HepG2 (cell line): ENCODE data around the gene HSPB6. TPM values are rescaled to one million over a fixed set of nuclear protein-coding genes. Genes with fewer than 3 reads are reported as not detected.

Experiments used
- AHR ChIP-seq: IDR thresholded peaks from 2 replicates; pipeline ENCODE4 v1.6.1; 2018; ENCODE audit warnings: missing genetic modification reagents, missing compliant biosample characterization
- ARHGAP35 ChIP-seq: sonication (generic); formaldehyde crosslinking; IDR thresholded peaks from 2 replicates; pipeline ENCODE4 v1.9.0; 2022; ENCODE audit warnings: mild to moderate bottlenecking, inconsistent platforms, moderate library complexity, missing genetic modification reagents, borderline replicate concordance
- BRD4 ChIP-seq: sonication (generic); formaldehyde crosslinking; IDR thresholded peaks from 2 replicates; pipeline ENCODE4 v1.4.0; 2020; ENCODE audit warnings: missing genetic modification reagents
- CAMTA2 ChIP-seq: sonication (generic); formaldehyde crosslinking; IDR thresholded peaks from 2 replicates; pipeline ENCODE4 v1.4.0; 2020; ENCODE audit warnings: mild to moderate bottlenecking, missing genetic modification reagents, borderline replicate concordance
- KLF16 ChIP-seq, 2 experiments: sonication (generic) in 1 of 2; formaldehyde crosslinking in 1 of 2; IDR thresholded peaks; 2 replicates each; pipeline versions ENCODE4 v1.6.1 to v1.8.0; 2016 to 2023; ENCODE audit warnings: missing genetic modification reagents in 2 of 2, missing compliant biosample characterization in 1 of 2
- MAFG ChIP-seq: sonication (generic); formaldehyde crosslinking; IDR thresholded peaks from 2 replicates; pipeline ENCODE4 v1.5.1; 2020; ENCODE audit warnings: mild to moderate bottlenecking, missing genetic modification reagents
- MXD4 ChIP-seq: IDR thresholded peaks from 2 replicates; pipeline ENCODE4 v1.6.1; 2016; ENCODE audit warnings: mild to moderate bottlenecking, missing biosample characterization, missing genetic modification reagents
- NCOA1 ChIP-seq: sonication (generic); formaldehyde crosslinking; IDR thresholded peaks from 2 replicates; pipeline ENCODE4 v1.9.0; 2021; ENCODE audit warnings: missing genetic modification reagents
- NCOR1 ChIP-seq: fragments of 200-600 bp; sonication (generic); IDR thresholded peaks from 2 replicates; pipeline ENCODE4 v1.7.0; 2017; ENCODE audit warnings: antibody characterized with exemption, low read length, borderline replicate concordance
- NFYB ChIP-seq: sonication (generic); formaldehyde crosslinking; IDR thresholded peaks from 2 replicates; pipeline ENCODE4 v1.4.0; 2020; ENCODE audit warnings: missing genetic modification reagents
- YY1 ChIP-seq: IDR thresholded peaks from 2 replicates; pipeline ENCODE4 v1.6.1; 2011; ENCODE audit warnings: low read length, low read depth, moderate library complexity, mild to moderate bottlenecking; ENCODE audit not compliant: insufficient read depth, insufficient replicate concordance
- ZKSCAN8 ChIP-seq: IDR thresholded peaks from 2 replicates; pipeline ENCODE4 v1.6.1; 2016; ENCODE audit warnings: borderline replicate concordance, missing genetic modification reagents, missing compliant biosample characterization
- ZNF138 ChIP-seq: sonication (generic); formaldehyde crosslinking; IDR thresholded peaks from 2 replicates; pipeline ENCODE4 v1.5.0; 2020; ENCODE audit warnings: mild to moderate bottlenecking, low read depth, missing genetic modification reagents
- ZNF24 ChIP-seq: fragments of 450-650 bp; IDR thresholded peaks from 2 replicates; pipeline ENCODE4 v1.6.1; 2017; ENCODE audit warnings: antibody characterized with exemption, mild to moderate bottlenecking
- ZNF274 ChIP-seq: sonication (generic); formaldehyde crosslinking; IDR thresholded peaks from 2 replicates; pipeline ENCODE4 v1.5.1; 2020; ENCODE audit warnings: mild to moderate bottlenecking, missing genetic modification reagents
- ZNF563 ChIP-seq: sonication (generic); formaldehyde crosslinking; IDR thresholded peaks from 2 replicates; pipeline ENCODE4 v1.8.0; 2022; ENCODE audit warnings: mild to moderate bottlenecking, moderate library complexity, missing genetic modification reagents
- ZNF687 ChIP-seq: sonication (generic); formaldehyde crosslinking; IDR thresholded peaks from 2 replicates; pipeline ENCODE4 v1.5.1; 2020; ENCODE audit warnings: mild to moderate bottlenecking, missing genetic modification reagents, moderate library complexity
- ZNF749 ChIP-seq: sonication (generic); formaldehyde crosslinking; IDR thresholded peaks from 2 replicates; pipeline ENCODE4 v1.8.0; 2022; ENCODE audit warnings: mild to moderate bottlenecking, missing genetic modification reagents, moderate library complexity, borderline replicate concordance
- polyA plus RNA-seq, 8 experiments: library from polyadenylated mRNA; depleted of rRNA in 3 of 8; stranded (reverse) in 7 of 8; unstranded in 1 of 8; fragments of >200 nt; fragmentation: Illumina TruSeq in 4 of 8; extraction: Trizol in 4 of 8; gene quantifications; 2 replicates each; pipeline versions ENCODE4 v1.2.1 to v1.2.3, GENCODE V29; 2011 to 2016; ENCODE audit warnings: low read depth in 4 of 8, missing spikeins in 1 of 8, mixed read lengths in 1 of 8; ENCODE audit not compliant: insufficient read depth in 1 of 8
- total RNA-seq, 5 experiments: library from RNA; depleted of rRNA; stranded (reverse); fragments of >200 nt; fragmentation: Illumina TruSeq; extraction: Trizol; gene quantifications; 2 replicates each; pipeline ENCODE4 v1.2.3, GENCODE V29; 2016; ENCODE audit warnings: low read depth in 1 of 5
- TF ChIP-seq, protein P1 (sequence below): sonication (generic); formaldehyde crosslinking; IDR thresholded peaks from 2 replicates; pipeline ENCODE4 v1.8.1; 2023; ENCODE audit warnings: mild to moderate bottlenecking, missing genetic modification reagents
- TF ChIP-seq, protein P2 (sequence below): sonication (generic); formaldehyde crosslinking; IDR thresholded peaks from 2 replicates; pipeline ENCODE4 v1.4.0; 2020; ENCODE audit warnings: missing genetic modification reagents, low read depth, mild to moderate bottlenecking, borderline replicate concordance
- TF ChIP-seq, protein P3 (sequence below): sonication (generic); formaldehyde crosslinking; IDR thresholded peaks from 2 replicates; pipeline ENCODE4 v1.8.0; 2022; ENCODE audit warnings: missing genetic modification reagents, mild to moderate bottlenecking, inconsistent platforms, borderline replicate concordance

Gene HSPB6
- total and polyA plus RNA-seq, 2 of the 13 experiments (the other 11 are each of a cell fraction or from before 2014, with no cell fraction given), result 0.18 TPM; not detected in 1

DNA sequence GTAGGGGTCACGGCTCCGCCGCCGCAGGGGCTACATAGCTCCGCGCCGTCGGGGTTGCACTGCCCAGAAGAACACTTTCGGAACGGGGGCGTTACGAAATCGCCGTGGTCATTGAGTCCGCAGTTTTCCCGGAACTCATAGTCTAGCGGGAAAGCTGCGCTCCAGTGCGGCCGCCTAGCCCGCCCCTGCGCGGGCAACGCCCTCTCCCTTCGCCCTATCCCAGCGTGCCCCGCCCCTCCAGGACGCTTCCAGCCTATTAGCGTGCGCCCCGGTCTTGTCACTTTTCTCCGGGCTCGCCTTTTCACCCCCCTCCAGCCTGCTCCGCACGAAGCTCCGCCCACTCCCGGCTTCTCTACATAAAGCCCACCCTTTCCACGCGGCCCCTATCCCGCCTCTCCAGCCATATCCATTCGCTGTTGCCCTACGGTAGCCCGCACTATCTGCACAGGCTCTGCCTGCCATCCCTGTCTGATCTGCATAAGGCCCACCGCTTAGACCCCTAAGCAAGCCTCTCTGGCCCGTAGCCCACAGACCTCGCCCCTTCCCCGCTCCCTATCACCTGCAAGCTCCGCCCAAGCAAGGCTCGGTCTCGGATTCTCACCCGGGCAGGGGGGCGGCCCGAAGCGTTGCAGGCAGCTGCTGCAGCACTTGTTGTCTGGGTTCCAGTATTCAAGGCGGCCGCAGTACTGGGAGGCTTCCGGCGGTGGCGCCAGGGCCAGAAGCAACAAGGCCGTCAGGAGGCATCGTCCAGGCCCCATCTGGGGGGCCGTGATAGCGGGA, 16.2 kb downstream of the HSPB6 start (continued):
- TF ChIP-seq ZNF687 (CRISPR knock-in tag) (peak; percentile 87), CAMTA2 (0 out of 2 replicates have a peak, but pooled peaks have one; percentile 73), AHR (CRISPR knock-in tag) (peak; percentile 25; the same call in 1 of the 2 replicates), ARHGAP35 (CRISPR knock-in tag) (peak; percentile 77; the same call in 1 of the 2 replicates), ZKSCAN8 (no peak; the same call in 1 of the 2 replicates), KLF16 (CRISPR knock-in tag; IDR thresholded peaks at IDR 0.05) (peak in 1 of 2 experiments; percentile 78; a peak in 2 of 4 replicates), ZNF24 (no peak), MXD4 (CRISPR knock-in tag) (no peak), BRD4 (no peak), NCOR1 (peak; percentile 31; the same call in 1 of the 2 replicates), ZNF749 (no peak), NFYB (CRISPR knock-in tag) (peak; percentile 88), ZNF274 (CRISPR knock-in tag) (no peak), ZNF563 (CRISPR knock-in tag) (no peak), MAFG (CRISPR knock-in tag) (no peak), ZNF138 (0 out of 2 replicates have a peak, but pooled peaks have one; percentile 76), YY1 (peak; percentile 52), NCOA1 (CRISPR knock-in tag) (no peak)
- TF ChIP-seq, protein P1, sequence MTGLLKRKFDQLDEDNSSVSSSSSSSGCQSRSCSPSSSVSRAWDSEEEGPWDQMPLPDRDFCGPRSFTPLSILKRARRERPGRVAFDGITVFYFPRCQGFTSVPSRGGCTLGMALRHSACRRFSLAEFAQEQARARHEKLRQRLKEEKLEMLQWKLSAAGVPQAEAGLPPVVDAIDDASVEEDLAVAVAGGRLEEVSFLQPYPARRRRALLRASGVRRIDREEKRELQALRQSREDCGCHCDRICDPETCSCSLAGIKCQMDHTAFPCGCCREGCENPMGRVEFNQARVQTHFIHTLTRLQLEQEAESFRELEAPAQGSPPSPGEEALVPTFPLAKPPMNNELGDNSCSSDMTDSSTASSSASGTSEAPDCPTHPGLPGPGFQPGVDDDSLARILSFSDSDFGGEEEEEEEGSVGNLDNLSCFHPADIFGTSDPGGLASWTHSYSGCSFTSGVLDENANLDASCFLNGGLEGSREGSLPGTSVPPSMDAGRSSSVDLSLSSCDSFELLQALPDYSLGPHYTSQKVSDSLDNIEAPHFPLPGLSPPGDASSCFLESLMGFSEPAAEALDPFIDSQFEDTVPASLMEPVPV (CRISPR knock-in tag), result peak; percentile 42; the same call in 1 of the 2 replicates
- TF ChIP-seq, protein P2, sequence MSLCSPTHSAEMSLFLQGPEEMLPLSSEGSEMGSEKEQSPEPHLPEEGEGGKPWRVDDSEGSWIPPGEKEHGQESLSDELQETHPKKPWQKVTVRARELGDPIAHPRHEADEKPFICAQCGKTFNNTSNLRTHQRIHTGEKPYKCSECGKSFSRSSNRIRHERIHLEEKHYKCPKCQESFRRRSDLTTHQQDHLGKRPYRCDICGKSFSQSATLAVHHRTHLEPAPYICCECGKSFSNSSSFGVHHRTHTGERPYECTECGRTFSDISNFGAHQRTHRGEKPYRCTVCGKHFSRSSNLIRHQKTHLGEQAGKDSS (CRISPR knock-in tag), result no peak
- TF ChIP-seq, protein P3, sequence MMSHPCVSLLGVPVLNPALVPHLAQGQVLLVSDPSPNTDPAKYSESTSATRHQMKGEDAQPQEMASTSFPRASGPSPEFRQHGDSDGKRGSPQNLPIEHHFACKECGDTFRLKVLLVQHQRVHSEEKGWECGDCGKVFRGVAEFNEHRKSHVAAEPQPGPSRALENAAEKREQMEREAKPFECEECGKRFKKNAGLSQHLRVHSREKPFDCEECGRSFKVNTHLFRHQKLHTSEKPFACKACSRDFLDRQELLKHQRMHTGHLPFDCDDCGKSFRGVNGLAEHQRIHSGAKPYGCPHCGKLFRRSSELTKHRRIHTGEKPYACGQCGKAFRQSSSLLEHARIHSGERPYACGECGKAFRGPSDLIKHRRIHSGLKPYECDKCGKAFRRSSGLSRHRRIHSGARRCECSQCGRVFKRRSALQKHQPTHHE (CRISPR knock-in tag), result peak; percentile 51
